Measurements from ENCODE around the gene USP35. TPM values are rescaled to one million over a fixed set of nuclear protein-coding genes. Genes with fewer than 3 reads are reported as not detected.

USP35 gene
- total RNA-seq, 1 experiment from 2014 or later = 11.3 TPM

- H3K9me3 ChIP-seq = no peaks in the 10 kb centered on the region
- no peak for DNase-seq
- no peak overlapping the region for H3K4me3 ChIP-seq (ENCODE audit: low read depth, low read length)
- Mint-ChIP-seq H3K4me3 (ENCODE audit: unreplicated experiment) (no peak overlapping the region), H3K36me3 (ENCODE audit: insufficient read depth, unreplicated experiment) (peaks cover 38% of the 10 kb centered on the region), H3K4me1 (ENCODE audit: low read depth, unreplicated experiment) (no peaks in the 10 kb centered on the region), H3K27ac (ENCODE audit: unreplicated experiment) (no peak overlapping the region), H3K27me3 (ENCODE audit: insufficient read depth, unreplicated experiment) (no peaks in the 10 kb centered on the region), H3K9me3 (ENCODE audit: unreplicated experiment) (no peaks in the 10 kb centered on the region)
- POLR2A ChIA-PET = interaction anchor here (0.6 to 1.2 kb wide), 3 partner anchors 190 to 337 kb away, joined by 3 read pairs; no protein-coding TSS in a partner anchor
- H3K4me1 ChIP-seq = no peaks in the 10 kb centered on the region
- no peak for TF ChIP-seq CTCF (IDR thresholded peaks at IDR 0.05; ENCODE audit: insufficient read depth in 1 of 2, low read depth in 1 of 2, low read length in 1 of 2, severe bottlenecking in 1 of 2, unreplicated experiment in 1 of 2)
- CTCF ChIA-PET = interaction anchor here (0.6 to 1.9 kb wide), 23 partner anchors 8 to 347 kb away, joined by 3 to 83 read pairs (median 4); partner anchors contain the start of genes GAB2, KCTD21 and NARS2
- intact Hi-C loops (cut with micrococcal nuclease; ENCODE audit: unreplicated experiment) = loop anchor here (1.0 to 2.0 kb wide), 4 partner anchors 137 to 336 kb away; no protein-coding TSS in a partner anchor
- peaks cover 1% of the 10 kb centered on the region; the same call in 1 of the 2 replicates for H3K36me3 ChIP-seq (ENCODE audit: control insufficient read depth, insufficient read depth, low read length)
- BruUV-seq (replicated peaks) = no TSS peak
- no peaks in the 10 kb centered on the region for H3K27me3 ChIP-seq (replicated peaks; ENCODE audit: control insufficient read depth, insufficient read depth, low read length)
Measured at GRCh38 chr11:78227921-78228320, 39.2 kb downstream of the USP35 start.

- POLR2A ChIA-PET = interaction anchor here (0.6 to 1.2 kb wide), 4 partner anchors 138 to 336 kb away, joined by 3 read pairs; no protein-coding TSS in a partner anchor
- H3K4me1 ChIP-seq = no peaks in the 10 kb centered on the region
- no peaks in the 10 kb centered on the region for H3K27me3 Mint-ChIP-seq (ENCODE audit: insufficient read depth, unreplicated experiment)
- H3K4me3 ChIP-seq (ENCODE audit: low read depth, low read length) = no peak overlapping the region
- peaks cover 32% of the 10 kb centered on the region for H3K36me3 Mint-ChIP-seq (ENCODE audit: insufficient read depth, unreplicated experiment)
- peak overlapping the region; percentile 24 for H3K27ac Mint-ChIP-seq (ENCODE audit: unreplicated experiment)
- DNase-seq = peak; percentile 72 to 81
- no peak overlapping the region for H3K4me3 Mint-ChIP-seq (ENCODE audit: unreplicated experiment)
- no TSS peak for BruUV-seq (replicated peaks)
- no peaks in the 10 kb centered on the region for H3K9me3 ChIP-seq
- H3K4me1 Mint-ChIP-seq (ENCODE audit: low read depth, unreplicated experiment) = no peaks in the 10 kb centered on the region
- no peaks in the 10 kb centered on the region for H3K36me3 ChIP-seq (ENCODE audit: control insufficient read depth, insufficient read depth, low read length)
- H3K9me3 Mint-ChIP-seq (ENCODE audit: unreplicated experiment) = no peaks in the 10 kb centered on the region
- CTCF ChIA-PET = interaction anchor here (0.6 to 1.9 kb wide), 28 partner anchors 9 to 452 kb away, joined by 3 to 83 read pairs (median 3); partner anchors contain the start of genes GAB2, KCTD21 and NARS2
- peak; percentile 79 to 88 for TF ChIP-seq CTCF (IDR thresholded peaks at IDR 0.05; ENCODE audit: insufficient read depth in 1 of 2, low read depth in 1 of 2, low read length in 1 of 2, severe bottlenecking in 1 of 2, unreplicated experiment in 1 of 2)
- intact Hi-C loops (cut with micrococcal nuclease; ENCODE audit: unreplicated experiment) = loop anchor here (1.0 to 2.0 kb wide), 4 partner anchors 136 to 336 kb away; no protein-coding TSS in a partner anchor
- H3K27me3 ChIP-seq (replicated peaks; ENCODE audit: control insufficient read depth, insufficient read depth, low read length) = no peaks in the 10 kb centered on the region
Measured at GRCh38 chr11:78228467-78228866, 39.7 kb downstream of the USP35 start.

GRCh38 chr11:78229106-78229505 lies 40.4 kb downstream of the USP35 start:
- Mint-ChIP-seq H3K36me3 (ENCODE audit: insufficient read depth, unreplicated experiment) (peaks cover 27% of the 10 kb centered on the region), H3K27ac (ENCODE audit: unreplicated experiment) (peak overlapping the region; percentile 24), H3K4me1 (ENCODE audit: low read depth, unreplicated experiment) (no peaks in the 10 kb centered on the region), H3K4me3 (ENCODE audit: unreplicated experiment) (no peak overlapping the region), H3K9me3 (ENCODE audit: unreplicated experiment) (no peaks in the 10 kb centered on the region), H3K27me3 (ENCODE audit: insufficient read depth, unreplicated experiment) (no peaks in the 10 kb centered on the region)
- CTCF ChIA-PET = interaction anchor here (1.8 kb wide), 1 partner anchor 188 kb away, joined by 42 read pairs; the partner anchor contains the start of gene GAB2
- H3K27me3 ChIP-seq (replicated peaks; ENCODE audit: control insufficient read depth, insufficient read depth, low read length) = no peaks in the 10 kb centered on the region
- H3K4me3 ChIP-seq (ENCODE audit: low read depth, low read length) = no peak overlapping the region
- POLR2A ChIA-PET = no interaction called here
- no peak for TF ChIP-seq CTCF (IDR thresholded peaks at IDR 0.05; ENCODE audit: insufficient read depth in 1 of 2, low read depth in 1 of 2, low read length in 1 of 2, severe bottlenecking in 1 of 2, unreplicated experiment in 1 of 2)
- BruUV-seq (replicated peaks) = no TSS peak
- no peak for DNase-seq
- H3K9me3 ChIP-seq = no peaks in the 10 kb centered on the region
- intact Hi-C loops (cut with micrococcal nuclease; ENCODE audit: unreplicated experiment) = loop anchor here (2.0 kb wide), 1 partner anchor 136 kb away; no protein-coding TSS in a partner anchor
- no peaks in the 10 kb centered on the region for H3K36me3 ChIP-seq (ENCODE audit: control insufficient read depth, insufficient read depth, low read length)
- H3K4me1 ChIP-seq = no peaks in the 10 kb centered on the region
